ENCODE results near the gene ZNF574. TPM values are rescaled to one million over a fixed set of nuclear protein-coding genes. Genes with fewer than 3 reads are reported as not detected.

ZNF574 gene
- total RNA-seq, 2 donors from 2014 or later: 24.4 to 44.1 TPM

DNA sequence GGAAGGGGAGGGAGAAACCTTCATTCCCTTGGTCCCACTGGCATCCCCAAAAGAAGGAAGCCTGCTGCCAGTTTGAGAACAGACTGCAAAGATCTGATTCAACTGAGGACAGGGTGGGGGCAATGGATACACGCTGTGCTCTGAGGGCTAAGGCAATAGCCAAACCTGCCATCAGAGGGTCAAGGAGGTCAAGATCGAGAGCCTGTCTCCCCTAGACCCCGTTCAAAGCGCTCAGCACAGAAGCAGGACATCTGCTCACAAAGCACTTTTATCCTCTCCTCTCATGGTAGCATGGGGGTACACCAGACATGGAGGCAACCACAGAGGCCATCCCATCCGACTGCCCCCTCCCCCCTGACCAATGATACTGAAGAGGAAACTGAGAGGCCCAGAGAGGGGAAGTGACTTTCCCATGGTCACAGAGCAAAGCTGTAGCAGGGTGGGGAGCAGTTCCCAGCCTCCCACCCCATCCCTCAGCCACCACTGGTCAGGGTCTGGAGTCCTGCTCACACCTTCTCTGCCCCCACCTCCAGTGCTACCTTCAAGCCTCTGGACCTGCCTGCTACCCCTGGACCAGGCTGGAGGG lies 45.2 kb downstream of the ZNF574 start:
- WGBS: 70% methylated on average over 5 of the region's 5 CpGs
- TF ChIP-seq, protein P1, sequence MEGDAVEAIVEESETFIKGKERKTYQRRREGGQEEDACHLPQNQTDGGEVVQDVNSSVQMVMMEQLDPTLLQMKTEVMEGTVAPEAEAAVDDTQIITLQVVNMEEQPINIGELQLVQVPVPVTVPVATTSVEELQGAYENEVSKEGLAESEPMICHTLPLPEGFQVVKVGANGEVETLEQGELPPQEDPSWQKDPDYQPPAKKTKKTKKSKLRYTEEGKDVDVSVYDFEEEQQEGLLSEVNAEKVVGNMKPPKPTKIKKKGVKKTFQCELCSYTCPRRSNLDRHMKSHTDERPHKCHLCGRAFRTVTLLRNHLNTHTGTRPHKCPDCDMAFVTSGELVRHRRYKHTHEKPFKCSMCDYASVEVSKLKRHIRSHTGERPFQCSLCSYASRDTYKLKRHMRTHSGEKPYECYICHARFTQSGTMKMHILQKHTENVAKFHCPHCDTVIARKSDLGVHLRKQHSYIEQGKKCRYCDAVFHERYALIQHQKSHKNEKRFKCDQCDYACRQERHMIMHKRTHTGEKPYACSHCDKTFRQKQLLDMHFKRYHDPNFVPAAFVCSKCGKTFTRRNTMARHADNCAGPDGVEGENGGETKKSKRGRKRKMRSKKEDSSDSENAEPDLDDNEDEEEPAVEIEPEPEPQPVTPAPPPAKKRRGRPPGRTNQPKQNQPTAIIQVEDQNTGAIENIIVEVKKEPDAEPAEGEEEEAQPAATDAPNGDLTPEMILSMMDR (IDR thresholded peaks at IDR 0.05): no peak
- no peak for TF ChIP-seq POLR2AphosphoS5 (IDR thresholded peaks at IDR 0.05)
- TF ChIP-seq POLR2A (IDR thresholded peaks at IDR 0.05): no peak
- H3K27ac ChIP-seq: no peak overlapping the region

GRCh38 chr19:42121656-42122069 lies 45.7 kb downstream of the ZNF574 start:
- Histone ChIP-seq H3K4me1 (replicated peaks) (no peaks in the 10 kb centered on the region), H3K27ac (no peak overlapping the region), H3K36me3 (no peaks in the 10 kb centered on the region), H3K9me3 (no peaks in the 10 kb centered on the region), H3K27me3 (replicated peaks; ENCODE audit: insufficient read depth) (no peaks in the 10 kb centered on the region), H3K4me3 (no peak overlapping the region)
- intact Hi-C loops (cut with DNase I): no loop called here
- TF ChIP-seq, protein P1 (IDR thresholded peaks at IDR 0.05): no peak
- TF ChIP-seq POLR2AphosphoS5 (IDR thresholded peaks at IDR 0.05) (no peak), POLR2A (IDR thresholded peaks at IDR 0.05) (no peak)
- no peak for DNase-seq (ENCODE audit: low spot score)
- WGBS: 44% methylated on average over 8 of the region's 8 CpGs

More for the DNA sequence above, 45.2 kb downstream of the ZNF574 start:
- no peaks in the 10 kb centered on the region for H3K27me3 ChIP-seq (replicated peaks; ENCODE audit: insufficient read depth)
- H3K4me1 ChIP-seq (replicated peaks): no peaks in the 10 kb centered on the region
- no peaks in the 10 kb centered on the region for H3K36me3 ChIP-seq
- DNase-seq (ENCODE audit: low spot score): no peak
- H3K4me3 ChIP-seq: no peak overlapping the region
- intact Hi-C loops (cut with DNase I): no loop called here
- H3K9me3 ChIP-seq: no peaks in the 10 kb centered on the region

DNA sequence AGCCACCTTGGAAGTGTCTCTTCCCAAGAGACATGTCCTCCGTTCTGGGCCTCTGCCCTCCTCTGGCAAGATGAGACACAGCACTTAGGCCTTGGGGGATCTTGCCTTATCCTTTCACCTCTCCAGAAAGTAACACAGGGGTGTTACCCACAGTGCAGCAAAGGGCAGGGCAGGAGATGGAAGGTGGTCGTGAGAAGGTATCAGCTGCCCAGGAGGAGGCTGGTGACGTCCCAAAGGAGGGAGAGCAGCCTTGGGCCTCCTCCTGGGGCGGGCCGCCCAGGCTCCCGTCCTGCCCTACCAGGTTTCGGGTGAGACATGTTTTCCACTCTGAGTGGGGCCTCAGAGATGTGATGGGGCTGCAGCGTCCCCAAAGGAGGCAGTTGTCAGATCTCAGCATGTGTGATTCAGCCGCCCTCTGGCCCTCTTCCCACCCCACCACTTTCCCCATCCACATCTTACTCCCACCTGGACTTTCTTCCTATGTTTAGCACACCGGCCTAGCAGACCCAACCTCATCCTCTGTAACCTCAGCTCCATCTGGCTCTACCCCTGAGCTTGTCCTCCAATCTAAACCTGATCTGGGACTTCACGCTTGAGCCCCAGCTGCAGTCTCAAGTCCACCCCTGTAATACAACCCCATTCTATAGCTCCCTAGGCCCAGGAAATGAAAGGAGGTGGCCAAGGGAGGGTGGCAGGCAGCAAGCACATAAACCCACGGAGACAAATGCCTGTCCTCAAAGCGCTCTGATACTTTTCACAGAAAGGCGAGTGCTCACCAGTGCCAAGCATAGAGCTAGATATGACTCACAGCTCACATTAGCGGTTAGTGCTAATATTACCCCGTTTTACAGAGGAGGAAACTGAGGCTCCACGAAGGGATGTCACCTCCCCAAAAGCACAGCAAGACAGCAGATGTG lies 47.0 kb downstream of the ZNF574 start:
- Histone ChIP-seq H3K9me3 (no peaks in the 10 kb centered on the region), H3K27ac (no peak overlapping the region), H3K4me3 (no peak overlapping the region), H3K36me3 (no peaks in the 10 kb centered on the region), H3K4me1 (replicated peaks) (no peaks in the 10 kb centered on the region), H3K27me3 (replicated peaks; ENCODE audit: insufficient read depth) (no peaks in the 10 kb centered on the region)
- intact Hi-C loops (cut with DNase I): no loop called here
- TF ChIP-seq, protein P1 (IDR thresholded peaks at IDR 0.05): no peak
- TF ChIP-seq POLR2AphosphoS5 (IDR thresholded peaks at IDR 0.05): no peak
- no peak for DNase-seq (ENCODE audit: low spot score)
- 80% methylated on average over 17 of the region's 17 CpGs for WGBS

- DNase-seq (ENCODE audit: low spot score): no peak
- 94% methylated on average over 1 of the region's 1 CpG for WGBS
- no peak overlapping the region for H3K27ac ChIP-seq
- H3K27me3 ChIP-seq (replicated peaks; ENCODE audit: insufficient read depth): no peaks in the 10 kb centered on the region
- no peaks in the 10 kb centered on the region for H3K9me3 ChIP-seq
- intact Hi-C loops (cut with DNase I): no loop called here
- H3K36me3 ChIP-seq: no peaks in the 10 kb centered on the region
- no peaks in the 10 kb centered on the region for H3K4me1 ChIP-seq (replicated peaks)
- no peak overlapping the region for H3K4me3 ChIP-seq
- TF ChIP-seq POLR2AphosphoS5 (IDR thresholded peaks at IDR 0.05): no peak
Observed at GRCh38 chr19:42123765-42124164, 47.8 kb downstream of the ZNF574 start.

DNA sequence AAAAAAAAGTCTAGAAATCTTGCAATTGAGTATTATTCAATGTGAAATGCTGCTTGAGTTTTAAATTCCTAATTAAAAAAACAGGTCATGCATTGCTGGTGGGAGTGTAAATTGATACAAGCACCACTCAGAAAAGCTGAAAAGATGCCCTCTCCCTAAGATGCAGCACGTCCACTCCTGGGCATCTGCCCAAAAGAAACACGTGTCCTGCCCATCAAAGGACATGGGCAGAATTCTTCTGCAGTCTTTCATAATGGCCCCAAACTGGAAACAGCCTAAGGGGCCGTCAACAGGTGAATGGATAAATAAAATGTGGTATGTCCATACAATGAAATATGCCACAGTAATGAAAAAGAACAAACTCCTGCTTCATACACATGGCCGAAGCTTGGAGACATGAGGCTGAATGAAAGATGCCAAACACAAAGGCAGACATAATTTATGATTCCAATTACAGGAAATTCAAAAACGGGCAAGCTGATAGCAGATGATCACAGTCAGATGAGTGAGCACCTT lies 48.5 kb downstream of the ZNF574 start:
- Histone ChIP-seq H3K4me1 (replicated peaks) (no peaks in the 10 kb centered on the region), H3K27me3 (replicated peaks; ENCODE audit: insufficient read depth) (no peaks in the 10 kb centered on the region), H3K4me3 (no peak overlapping the region), H3K9me3 (no peaks in the 10 kb centered on the region), H3K27ac (no peak overlapping the region), H3K36me3 (no peaks in the 10 kb centered on the region)
- WGBS: 71% methylated on average over 5 of the region's 5 CpGs
- no peak for TF ChIP-seq POLR2AphosphoS5 (IDR thresholded peaks at IDR 0.05)
- intact Hi-C loops (cut with DNase I): no loop called here
- no peak for DNase-seq (ENCODE audit: low spot score)

Measured in prostate gland (tissue), 2 donors.